Smooth muscle cell of the brain vasculature (primary cell): ENCODE measurements around the gene MLIP.
A peak's percentile ranks its signal among the peaks of the same experiment; 100 is the strongest.
"Not testable (repeated sequence)": the region's sequence is repeated elsewhere in the genome, so short reads cannot be mapped to it uniquely, and the experiment has no call there.

Source experiments
- DNase-seq: peaks from one replicate; pipeline ENCODE4 v3.0.0-alpha.2; 2012; ENCODE audit warnings: low read depth, low spot score

The MLIP gene

GRCh38 chr6:54111341-54112045 is at the start of gene MLIP:
Gene MLIP (plus strand): TSS chr6:54111443. CDS start chr6:54111480, 37 bp downstream.
- no peak for DNase-seq

- DNase-seq = no peak
Measured at GRCh38 chr6:54063228-54063539, 48.1 kb upstream of the MLIP start.

GRCh38 chr6:54068694-54069093 is 42.5 kb upstream of the MLIP start:
- no peak for DNase-seq

GRCh38 chr6:54070025-54070424 is 41.2 kb upstream of the MLIP start:
- no peak for DNase-seq

- peak; percentile 69 for DNase-seq
Measured at GRCh38 chr6:54071821-54072340, 39.4 kb upstream of the MLIP start.

- no peak for DNase-seq
Measured at GRCh38 chr6:54072635-54073313, 38.5 kb upstream of the MLIP start.

GRCh38 chr6:54073487-54073886 is 37.8 kb upstream of the MLIP start:
- DNase-seq = no peak

GRCh38 chr6:54074109-54074508 is 37.1 kb upstream of the MLIP start:
- DNase-seq = no peak

GRCh38 chr6:54074578-54075195 is 36.6 kb upstream of the MLIP start:
- DNase-seq = no peak

GRCh38 chr6:54076159-54076789 is 35.0 kb upstream of the MLIP start:
- DNase-seq = no peak

GRCh38 chr6:54081499-54081898 is 29.7 kb upstream of the MLIP start:
- DNase-seq = not testable (repeated sequence)

GRCh38 chr6:54083287-54083686 is 28.0 kb upstream of the MLIP start:
- DNase-seq = no peak

- DNase-seq = no peak
Measured at GRCh38 chr6:54084231-54084630, 27.0 kb upstream of the MLIP start.

GRCh38 chr6:54085047-54085446 is 26.2 kb upstream of the MLIP start:
- no peak for DNase-seq

- DNase-seq = peak; percentile 49
Measured at GRCh38 chr6:54085541-54085940, 25.7 kb upstream of the MLIP start.

GRCh38 chr6:54086439-54086838 is 24.8 kb upstream of the MLIP start:
- DNase-seq = no peak

- DNase-seq = no peak
Measured at GRCh38 chr6:54087721-54088120, 23.5 kb upstream of the MLIP start.

- no peak for DNase-seq
Measured at GRCh38 chr6:54093326-54093948, 17.8 kb upstream of the MLIP start.

- peak; percentile 7 for DNase-seq
Measured at GRCh38 chr6:54094293-54094692, 16.9 kb upstream of the MLIP start.

- no peak for DNase-seq
Measured at GRCh38 chr6:54094786-54095185, 16.5 kb upstream of the MLIP start.

- no peak for DNase-seq
Measured at GRCh38 chr6:54095723-54096122, 15.5 kb upstream of the MLIP start.

GRCh38 chr6:54096811-54097210 is 14.4 kb upstream of the MLIP start:
- DNase-seq = no peak
